Measurements from ENCODE around the gene PRDX5. TPM values are rescaled to one million over a fixed set of nuclear protein-coding genes. Genes with fewer than 3 reads are reported as not detected.
A peak's percentile ranks its signal among the peaks of the same experiment; 100 is the strongest.

The PRDX5 gene
- total and polyA plus RNA-seq, 9 of the 15 experiments (the other 6 are each of a cell fraction or from before 2014, with no cell fraction given) = 40.8 to 327 (median 204) TPM

GRCh38 chr11:64355078-64355940 lies 37.4 kb downstream of the PRDX5 start (continued):
- TF ChIP-seq, protein P1, sequence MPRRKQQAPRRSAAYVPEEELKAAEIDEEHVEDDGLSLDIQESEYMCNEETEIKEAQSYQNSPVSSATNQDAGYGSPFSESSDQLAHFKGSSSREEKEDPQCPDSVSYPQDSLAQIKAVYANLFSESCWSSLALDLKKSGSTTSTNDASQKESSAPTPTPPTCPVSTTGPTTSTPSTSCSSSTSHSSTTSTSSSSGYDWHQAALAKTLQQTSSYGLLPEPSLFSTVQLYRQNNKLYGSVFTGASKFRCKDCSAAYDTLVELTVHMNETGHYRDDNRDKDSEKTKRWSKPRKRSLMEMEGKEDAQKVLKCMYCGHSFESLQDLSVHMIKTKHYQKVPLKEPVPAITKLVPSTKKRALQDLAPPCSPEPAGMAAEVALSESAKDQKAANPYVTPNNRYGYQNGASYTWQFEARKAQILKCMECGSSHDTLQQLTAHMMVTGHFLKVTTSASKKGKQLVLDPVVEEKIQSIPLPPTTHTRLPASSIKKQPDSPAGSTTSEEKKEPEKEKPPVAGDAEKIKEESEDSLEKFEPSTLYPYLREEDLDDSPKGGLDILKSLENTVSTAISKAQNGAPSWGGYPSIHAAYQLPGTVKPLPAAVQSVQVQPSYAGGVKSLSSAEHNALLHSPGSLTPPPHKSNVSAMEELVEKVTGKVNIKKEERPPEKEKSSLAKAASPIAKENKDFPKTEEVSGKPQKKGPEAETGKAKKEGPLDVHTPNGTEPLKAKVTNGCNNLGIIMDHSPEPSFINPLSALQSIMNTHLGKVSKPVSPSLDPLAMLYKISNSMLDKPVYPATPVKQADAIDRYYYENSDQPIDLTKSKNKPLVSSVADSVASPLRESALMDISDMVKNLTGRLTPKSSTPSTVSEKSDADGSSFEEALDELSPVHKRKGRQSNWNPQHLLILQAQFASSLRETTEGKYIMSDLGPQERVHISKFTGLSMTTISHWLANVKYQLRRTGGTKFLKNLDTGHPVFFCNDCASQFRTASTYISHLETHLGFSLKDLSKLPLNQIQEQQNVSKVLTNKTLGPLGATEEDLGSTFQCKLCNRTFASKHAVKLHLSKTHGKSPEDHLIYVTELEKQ (CRISPR knock-in tag; IDR thresholded peaks at IDR 0.05) = no peak
- TF ChIP-seq NCOA2 (IDR thresholded peaks at IDR 0.05; ENCODE audit: partially characterized antibody in 2 of 2) = no peak
- no peak for TF ChIP-seq NFE2L1 (tag; IDR thresholded peaks at IDR 0.05; ENCODE audit: borderline replicate concordance, low read depth)
- no peak for TF ChIP-seq NCOA1 (IDR thresholded peaks at IDR 0.05; ENCODE audit: low read depth)
- TF ChIP-seq NBN (IDR thresholded peaks at IDR 0.05; ENCODE audit: low read depth) = peak; percentile 63
- peak; percentile 68; the same call in 1 of the 2 replicates for TF ChIP-seq SREBF1 (IDR thresholded peaks at IDR 0.05; ENCODE audit: borderline replicate concordance, low read depth, low read length)
- TF ChIP-seq ZBTB8A (IDR thresholded peaks at IDR 0.05; ENCODE audit: partially characterized antibody) = no peak
- peak; percentile 71; the same call in 1 of the 2 replicates for TF ChIP-seq SPI1 (IDR thresholded peaks at IDR 0.05; ENCODE audit: borderline replicate concordance, low read depth, low read length)
- TF ChIP-seq E2F5 (CRISPR knock-in tag; IDR thresholded peaks at IDR 0.05) = no peak
- TF ChIP-seq ZBTB7A (IDR thresholded peaks at IDR 0.05; ENCODE audit: borderline replicate concordance, control insufficient read depth, low read depth, low read length) = peak; percentile 99
- no peak for TF ChIP-seq HNRNPL (IDR thresholded peaks at IDR 0.05; ENCODE audit: low read depth, low read length)
- peak; percentile 75 for TF ChIP-seq EP400 (IDR thresholded peaks at IDR 0.05)
- TF ChIP-seq EGR1 (conservative IDR thresholded peaks at IDR 0.05) = no peak
- TF ChIP-seq E2F3 (CRISPR knock-in tag; IDR thresholded peaks at IDR 0.05) = no peak
- TF ChIP-seq RAD51 (IDR thresholded peaks at IDR 0.05; ENCODE audit: borderline replicate concordance, low read depth) = no peak
- TF ChIP-seq CREBBP (IDR thresholded peaks at IDR 0.05; ENCODE audit: low read depth, low read length) = no peak
- TF ChIP-seq, protein P2, sequence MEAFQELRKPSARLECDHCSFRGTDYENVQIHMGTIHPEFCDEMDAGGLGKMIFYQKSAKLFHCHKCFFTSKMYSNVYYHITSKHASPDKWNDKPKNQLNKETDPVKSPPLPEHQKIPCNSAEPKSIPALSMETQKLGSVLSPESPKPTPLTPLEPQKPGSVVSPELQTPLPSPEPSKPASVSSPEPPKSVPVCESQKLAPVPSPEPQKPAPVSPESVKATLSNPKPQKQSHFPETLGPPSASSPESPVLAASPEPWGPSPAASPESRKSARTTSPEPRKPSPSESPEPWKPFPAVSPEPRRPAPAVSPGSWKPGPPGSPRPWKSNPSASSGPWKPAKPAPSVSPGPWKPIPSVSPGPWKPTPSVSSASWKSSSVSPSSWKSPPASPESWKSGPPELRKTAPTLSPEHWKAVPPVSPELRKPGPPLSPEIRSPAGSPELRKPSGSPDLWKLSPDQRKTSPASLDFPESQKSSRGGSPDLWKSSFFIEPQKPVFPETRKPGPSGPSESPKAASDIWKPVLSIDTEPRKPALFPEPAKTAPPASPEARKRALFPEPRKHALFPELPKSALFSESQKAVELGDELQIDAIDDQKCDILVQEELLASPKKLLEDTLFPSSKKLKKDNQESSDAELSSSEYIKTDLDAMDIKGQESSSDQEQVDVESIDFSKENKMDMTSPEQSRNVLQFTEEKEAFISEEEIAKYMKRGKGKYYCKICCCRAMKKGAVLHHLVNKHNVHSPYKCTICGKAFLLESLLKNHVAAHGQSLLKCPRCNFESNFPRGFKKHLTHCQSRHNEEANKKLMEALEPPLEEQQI (IDR thresholded peaks at IDR 0.05) = no peak
- no peak for TF ChIP-seq MCM3 (IDR thresholded peaks at IDR 0.05)
- no peak for TF ChIP-seq KDM1A (IDR thresholded peaks at IDR 0.05)
- TF ChIP-seq NR0B1 (IDR thresholded peaks at IDR 0.05; ENCODE audit: partially characterized antibody) = no peak
